ENCODE measurements around the gene ZNRF1.

- TF ChIP-seq CTCF (IDR thresholded peaks at IDR 0.05), result no peak
- TF ChIP-seq POLR2AphosphoS5 (IDR thresholded peaks at IDR 0.05; ENCODE audit: low read depth, low read length), result no peak
- no peak for TF ChIP-seq REST (IDR thresholded peaks at IDR 0.05; ENCODE audit: insufficient read depth in 1 of 2, low read depth in 2 of 2, low read length in 1 of 2)
- no peak for TF ChIP-seq TCF7L2 (IDR thresholded peaks at IDR 0.05; ENCODE audit: low read depth, low read length)
Measured at GRCh38 chr16:74999219-74999608, 390 bp downstream of the ZNRF1 start.
